Thoracic aorta (tissue), 2 donors: Measurements from ENCODE around the gene ADAMTSL3. TPM values are rescaled to one million over a fixed set of nuclear protein-coding genes. Genes with fewer than 3 reads are reported as not detected.

Experiments used
- ATAC-seq: fragments of 150-250 bp; one replicate; pipeline ENCODE4 v1.8.0; 2017; ENCODE audit warnings: low read depth; ENCODE audit not compliant: insufficient number of reproducible peaks, low FRiP score
- DNase-seq: peaks from one replicate; pipeline ENCODE4 v3.0.0-alpha.2; 2020; ENCODE audit warnings: low spot score
- H3K27ac ChIP-seq, 2 donors: fragments of 200-600 bp; sonication (generic); 1 replicate in 1 of 2; 2 replicates in 1 of 2; pipeline ENCODE4 v1.5.1; 2016; ENCODE audit warnings: mild to moderate bottlenecking in 2 of 2, moderate library complexity in 2 of 2
- H3K27me3 ChIP-seq: fragments of 200-600 bp; sonication (generic); replicated peaks from 2 replicates; pipeline ENCODE4 v1.6.0; 2016; ENCODE audit warnings: mild to moderate bottlenecking; ENCODE audit not compliant: insufficient read depth
- H3K36me3 ChIP-seq: fragments of 200-600 bp; sonication (generic); one replicate; pipeline ENCODE4 v1.5.1; 2016
- H3K4me1 ChIP-seq, 2 donors: fragments of 200-600 bp; sonication (generic); 1 replicate in 1 of 2; 2 replicates in 1 of 2; pipeline versions ENCODE4 v1.5.1 to v1.6.0; 2016; ENCODE audit warnings: low read depth in 2 of 2, mild to moderate bottlenecking in 1 of 2; ENCODE audit not compliant: control insufficient read depth in 1 of 2
- H3K4me3 ChIP-seq: fragments of 200-600 bp; sonication (generic); 2 replicates; pipeline ENCODE4 v1.5.1; 2016; ENCODE audit warnings: mild to moderate bottlenecking
- H3K9me3 ChIP-seq: fragments of 200-600 bp; sonication (generic); 2 replicates; pipeline ENCODE4 v1.5.1; 2016
- total RNA-seq, 2 donors: library from RNA; depleted of rRNA; stranded (reverse); fragments of >200 nt; gene quantifications; one replicate each; pipeline versions ENCODE4 v1.1.0 to v1.2.3, GENCODE V29; 2016
- TF ChIP-seq, protein P1 (sequence below): fragments of 200-600 bp; sonication (generic); IDR thresholded peaks from one replicate; pipeline ENCODE4 v1.5.1; 2019; ENCODE audit warnings: antibody characterized with exemption

ADAMTSL3 gene
- total RNA-seq, 2 donors from 2014 or later, result 41.4 to 45.4 TPM

DNA sequence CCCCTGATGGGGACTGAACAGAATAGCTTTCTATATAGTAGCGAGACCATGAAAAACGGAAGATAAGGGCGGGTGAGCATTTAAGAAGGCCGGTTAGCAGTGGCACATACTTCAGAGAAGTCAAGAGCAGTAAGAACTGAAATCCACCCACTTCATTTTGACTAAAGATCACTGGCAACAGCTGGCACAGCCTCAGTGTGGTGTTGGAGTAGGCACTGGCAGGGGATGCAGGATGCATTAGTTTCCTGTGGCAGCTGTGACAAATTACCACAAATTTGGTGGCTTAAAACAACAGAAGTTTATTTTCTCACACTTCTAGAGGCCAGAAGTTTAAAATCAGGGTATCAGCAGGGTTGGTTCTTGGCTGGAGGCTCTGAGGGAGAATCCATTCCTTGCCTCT lies 176.5 kb downstream of the ADAMTSL3 start:
- no peaks in the 10 kb centered on the region for H3K4me1 ChIP-seq
- DNase-seq, result no peak
- no peak for ATAC-seq
- H3K27ac ChIP-seq, result no peak overlapping the region
- no peaks in the 10 kb centered on the region for H3K27me3 ChIP-seq
- no peaks in the 10 kb centered on the region for H3K36me3 ChIP-seq
- TF ChIP-seq, protein P1, sequence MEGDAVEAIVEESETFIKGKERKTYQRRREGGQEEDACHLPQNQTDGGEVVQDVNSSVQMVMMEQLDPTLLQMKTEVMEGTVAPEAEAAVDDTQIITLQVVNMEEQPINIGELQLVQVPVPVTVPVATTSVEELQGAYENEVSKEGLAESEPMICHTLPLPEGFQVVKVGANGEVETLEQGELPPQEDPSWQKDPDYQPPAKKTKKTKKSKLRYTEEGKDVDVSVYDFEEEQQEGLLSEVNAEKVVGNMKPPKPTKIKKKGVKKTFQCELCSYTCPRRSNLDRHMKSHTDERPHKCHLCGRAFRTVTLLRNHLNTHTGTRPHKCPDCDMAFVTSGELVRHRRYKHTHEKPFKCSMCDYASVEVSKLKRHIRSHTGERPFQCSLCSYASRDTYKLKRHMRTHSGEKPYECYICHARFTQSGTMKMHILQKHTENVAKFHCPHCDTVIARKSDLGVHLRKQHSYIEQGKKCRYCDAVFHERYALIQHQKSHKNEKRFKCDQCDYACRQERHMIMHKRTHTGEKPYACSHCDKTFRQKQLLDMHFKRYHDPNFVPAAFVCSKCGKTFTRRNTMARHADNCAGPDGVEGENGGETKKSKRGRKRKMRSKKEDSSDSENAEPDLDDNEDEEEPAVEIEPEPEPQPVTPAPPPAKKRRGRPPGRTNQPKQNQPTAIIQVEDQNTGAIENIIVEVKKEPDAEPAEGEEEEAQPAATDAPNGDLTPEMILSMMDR, result no peak
- H3K4me3 ChIP-seq, result no peak overlapping the region
- H3K9me3 ChIP-seq, result no peaks in the 10 kb centered on the region

DNA sequence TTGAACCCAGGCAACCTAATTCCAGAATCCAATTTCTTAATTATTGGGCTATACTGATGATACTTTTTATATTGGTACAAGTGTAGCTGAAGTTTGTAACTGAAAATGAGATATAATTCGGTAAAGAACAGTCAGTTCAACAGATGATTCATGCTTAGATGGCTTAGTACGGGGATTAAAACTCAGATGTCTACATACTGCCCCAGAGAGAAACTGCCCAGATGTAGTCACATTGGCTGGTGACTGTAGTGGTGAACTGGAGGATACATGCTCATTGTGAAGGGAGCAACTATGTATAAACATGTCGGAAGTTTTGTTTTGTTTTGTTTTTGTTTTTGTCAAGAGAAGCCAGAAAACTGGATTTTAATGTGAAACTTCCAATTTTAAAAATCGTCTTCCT lies 179.6 kb downstream of the ADAMTSL3 start:
- Histone ChIP-seq H3K4me3 (no peak overlapping the region), H3K36me3 (no peaks in the 10 kb centered on the region), H3K4me1 (peaks cover 0 to 6% of the 10 kb centered on the region in 2 donors), H3K27me3 (no peaks in the 10 kb centered on the region), H3K9me3 (no peaks in the 10 kb centered on the region), H3K27ac (no peak overlapping the region)
- TF ChIP-seq, protein P1, result no peak
- ATAC-seq (no peak), DNase-seq (no peak)

DNA sequence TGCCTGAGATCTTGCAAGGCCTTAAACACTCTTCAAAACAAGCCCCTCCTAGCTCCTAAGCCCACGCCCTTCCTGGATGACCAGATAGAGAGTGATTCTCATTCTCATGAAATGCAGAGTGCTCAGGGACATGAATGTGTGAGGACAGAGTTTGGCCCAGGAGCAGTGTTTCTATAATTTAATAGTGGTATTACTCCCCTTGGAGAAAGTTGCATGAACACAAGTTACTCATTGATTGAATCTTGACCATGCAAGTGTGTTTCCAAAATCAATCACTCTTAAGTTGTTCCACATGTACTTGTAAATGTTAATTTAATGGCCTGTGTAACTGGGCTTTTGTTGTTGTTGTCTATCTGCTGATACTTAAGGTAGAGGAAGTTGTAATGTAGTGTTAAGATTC lies 181.6 kb downstream of the ADAMTSL3 start:
- TF ChIP-seq, protein P1, result no peak
- ATAC-seq, result no peak

DNA sequence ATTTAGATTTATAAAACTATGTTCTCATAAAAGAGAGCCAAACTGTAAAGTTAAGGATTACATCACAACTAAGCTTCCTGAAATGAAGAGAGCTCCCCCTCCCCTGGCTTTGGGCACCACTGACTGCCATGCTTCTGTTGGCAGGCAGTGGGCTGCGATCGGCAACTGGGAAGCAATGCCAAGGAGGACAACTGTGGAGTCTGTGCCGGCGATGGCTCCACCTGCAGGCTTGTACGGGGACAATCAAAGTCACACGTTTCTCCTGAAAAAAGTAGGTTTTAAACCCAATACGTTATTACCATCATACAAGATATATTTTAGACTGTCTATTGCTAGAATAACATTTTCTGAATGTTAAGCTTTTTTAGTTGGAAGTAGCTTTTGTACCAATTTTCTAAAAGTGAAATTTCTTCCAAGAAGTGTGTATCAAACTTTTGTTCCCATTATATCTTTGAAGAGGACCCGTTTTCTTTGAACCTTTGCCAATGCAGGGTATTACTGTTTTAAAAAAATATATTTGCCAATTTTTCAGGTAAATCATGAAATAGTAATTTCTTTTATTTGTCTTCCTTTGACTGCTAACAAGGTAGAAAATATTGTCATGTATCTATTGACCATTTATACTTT lies 184.1 kb downstream of the ADAMTSL3 start:
- Histone ChIP-seq H3K27ac (no peak overlapping the region), H3K4me1 (peaks cover under 1 to 13% of the 10 kb centered on the region in 2 donors), H3K36me3 (no peaks in the 10 kb centered on the region), H3K27me3 (no peaks in the 10 kb centered on the region), H3K4me3 (no peak overlapping the region), H3K9me3 (no peaks in the 10 kb centered on the region)
- no peak for DNase-seq
- TF ChIP-seq, protein P1, result peak; percentile 37
- no peak for ATAC-seq

More for the DNA sequence above, 181.6 kb downstream of the ADAMTSL3 start:
- H3K27ac ChIP-seq, result no peak overlapping the region
- H3K27me3 ChIP-seq, result no peaks in the 10 kb centered on the region
- no peak for DNase-seq
- H3K36me3 ChIP-seq, result no peaks in the 10 kb centered on the region
- H3K4me3 ChIP-seq, result no peak overlapping the region
- H3K4me1 ChIP-seq, result peaks cover 0 to 6% of the 10 kb centered on the region in 2 donors
- no peaks in the 10 kb centered on the region for H3K9me3 ChIP-seq

DNA sequence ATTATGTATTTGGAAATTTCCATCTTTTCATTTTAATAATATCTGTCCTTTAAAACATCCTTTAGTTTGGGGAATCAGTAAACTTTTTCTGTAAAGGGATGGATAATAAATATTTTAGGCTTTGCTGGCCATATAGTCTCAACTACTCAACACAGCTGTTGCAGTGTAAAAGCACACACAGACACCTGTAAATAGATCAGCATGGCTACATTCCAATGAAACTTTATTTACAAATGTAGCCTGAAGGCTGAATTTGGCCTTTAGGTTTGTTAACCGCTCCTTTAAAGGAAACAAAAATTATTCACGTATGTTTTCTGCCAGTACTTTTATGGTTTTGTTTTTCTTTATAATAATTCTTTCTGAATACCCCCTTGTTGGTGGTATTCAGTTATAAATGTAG lies 184.8 kb downstream of the ADAMTSL3 start:
- H3K27me3 ChIP-seq, result no peaks in the 10 kb centered on the region
- TF ChIP-seq, protein P1, result no peak
- no peak overlapping the region for H3K4me3 ChIP-seq
- ATAC-seq (no peak), DNase-seq (no peak)
- H3K27ac ChIP-seq, result no peak overlapping the region
- no peaks in the 10 kb centered on the region for H3K9me3 ChIP-seq
- peaks cover 3 to 20% of the 10 kb centered on the region in 2 donors for H3K4me1 ChIP-seq
- no peaks in the 10 kb centered on the region for H3K36me3 ChIP-seq
